ENCODE measurements around the gene CAPN10. TPM values are rescaled to one million over a fixed set of nuclear protein-coding genes. Genes with fewer than 3 reads are reported as not detected.

Gene CAPN10
- total RNA-seq, 1 experiment from 2014 or later = 47.4 TPM

- peaks cover 2% of the 10 kb centered on the region for H3K9me3 ChIP-seq (ENCODE audit: control insufficient read depth, low read depth, low read length)
- no peaks in the 10 kb centered on the region for H3K79me2 ChIP-seq (ENCODE audit: insufficient read depth, low read length)
- H3K4me1 Mint-ChIP-seq = peaks cover 17 to 20% of the 10 kb centered on the region in 2 experiments
- H3K56ac ChIP-seq (ENCODE audit: insufficient read length, low read depth, low read length) = no peak overlapping the region
- H3K79me1 ChIP-seq (ENCODE audit: insufficient read depth, low read depth, low read length, poor library complexity, severe bottlenecking) = no peaks in the 10 kb centered on the region
- no peak overlapping the region for H4K5ac ChIP-seq (ENCODE audit: insufficient read length, low read depth, low read length)
- no peak overlapping the region for H3K4me2 ChIP-seq (ENCODE audit: insufficient read depth, insufficient read length, low read length)
- TF ChIP-seq CTCF (conservative IDR thresholded peaks at IDR 0.05) = peak; percentile 78
- H2BK15ac ChIP-seq (ENCODE audit: low read depth, low read length) = no peak overlapping the region
- H3K4me3 Mint-ChIP-seq = peak overlapping the region in 1 of 2 experiments; percentile 52; a peak in 4 of 5 replicates
- no peak overlapping the region for H2AK5ac ChIP-seq (ENCODE audit: insufficient read length, low read length)
- WGBS (ENCODE audit: extremely low coverage, insufficient read length, low lambda C conversion rate) = no CpG with 5 or more reads among the region's 9 CpGs
- H3K23me2 ChIP-seq (ENCODE audit: insufficient read length, low read depth, low read length, poor library complexity, severe bottlenecking) = peaks cover 3% of the 10 kb centered on the region
- H3K18ac ChIP-seq (ENCODE audit: insufficient read length, low read depth, low read length) = no peak overlapping the region
- H2BK20ac ChIP-seq (ENCODE audit: low read depth, low read length, poor library complexity, severe bottlenecking) = no peak overlapping the region
- no peak overlapping the region for H3K14ac ChIP-seq (ENCODE audit: insufficient read depth, low read length)
- peaks cover 21% of the 10 kb centered on the region for H3K27me3 Mint-ChIP-seq (ENCODE audit: low read depth)
- H2BK12ac ChIP-seq (ENCODE audit: insufficient read length, low read depth, low read length) = no peak overlapping the region
- peaks cover 8 to 10% (median 10%) of the 10 kb centered on the region in 3 experiments for H3K36me3 Mint-ChIP-seq (ENCODE audit: insufficient read depth in 1 of 3, low read depth in 3 of 3)
- H3K9ac ChIP-seq (ENCODE audit: extremely low read depth, insufficient read length, low read length) = no peak overlapping the region
- H4K8ac ChIP-seq (replicated peaks; ENCODE audit: insufficient read length, low read depth, low read length) = no peak overlapping the region
- H2BK5ac ChIP-seq (ENCODE audit: insufficient read length, low read length) = no peak overlapping the region
- H3K27me3 ChIP-seq (ENCODE audit: insufficient read depth, low read length) = peaks cover 5% of the 10 kb centered on the region; the same call in 1 of the 2 replicates
- peak; percentile 82 for DNase-seq
- no peak overlapping the region for H2AFZ ChIP-seq (ENCODE audit: low read length)
- no peak overlapping the region for H3K23ac ChIP-seq (ENCODE audit: insufficient read length, low read depth, low read length)
- H2BK120ac ChIP-seq (ENCODE audit: low read depth, low read length, poor library complexity, severe bottlenecking) = no peak overlapping the region
- peaks cover 4 to 5% of the 10 kb centered on the region in 2 experiments for H3K9me3 Mint-ChIP-seq
- no peak overlapping the region for H3T11ph ChIP-seq (ENCODE audit: low read length)
- H3K4ac ChIP-seq (ENCODE audit: low read depth, low read length) = no peak overlapping the region
- H3K4me1 ChIP-seq (ENCODE audit: insufficient read depth, low read length) = no peaks in the 10 kb centered on the region
- no peak overlapping the region for H4K91ac ChIP-seq (ENCODE audit: insufficient read length, low read depth, low read length)
- no peak overlapping the region for H3K27ac ChIP-seq (ENCODE audit: insufficient read length, low read depth, low read length)
- H4K20me1 ChIP-seq (ENCODE audit: control insufficient read depth, insufficient read depth, insufficient read length) = no peaks in the 10 kb centered on the region
- no peak overlapping the region for H3K27ac Mint-ChIP-seq
These were observed 29.9 kb upstream of the CAPN10 start for GRCh38 chr2:240556553-240557100.
